Measurements from ENCODE around the gene PCCA.
A peak's percentile ranks its signal among the peaks of the same experiment; 100 is the strongest.
"Not testable (repeated sequence)": the region's sequence is repeated elsewhere in the genome, so short reads cannot be mapped to it uniquely, and the experiment has no call there.

The PCCA gene

GRCh38 chr13:100247937-100248336, 159.0 kb downstream of the PCCA start:
- DNase-seq = no peak

- DNase-seq = no peak
Observed at GRCh38 chr13:100254002-100254401, 165.1 kb downstream of the PCCA start.

DNA sequence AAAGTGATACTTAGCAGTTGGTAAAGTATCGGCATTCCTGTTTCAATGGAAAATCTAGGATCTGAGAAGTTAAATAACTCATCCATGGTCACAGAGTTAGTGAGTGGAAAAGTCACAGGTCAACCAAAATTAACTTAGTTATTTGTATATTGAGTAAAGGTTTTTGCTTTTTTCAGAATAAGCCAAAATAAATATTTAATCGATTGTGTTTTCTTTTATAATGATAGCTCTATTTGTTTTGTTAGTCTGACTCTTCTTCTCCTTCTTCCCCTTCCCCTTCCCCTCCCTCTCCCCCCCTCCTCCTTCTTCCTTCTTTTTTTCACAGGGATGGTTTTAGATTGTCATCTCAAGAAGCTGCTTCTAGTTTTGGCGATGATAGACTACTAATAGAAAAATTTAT, 173.5 kb downstream of the PCCA start:
- DNase-seq = no peak

DNA sequence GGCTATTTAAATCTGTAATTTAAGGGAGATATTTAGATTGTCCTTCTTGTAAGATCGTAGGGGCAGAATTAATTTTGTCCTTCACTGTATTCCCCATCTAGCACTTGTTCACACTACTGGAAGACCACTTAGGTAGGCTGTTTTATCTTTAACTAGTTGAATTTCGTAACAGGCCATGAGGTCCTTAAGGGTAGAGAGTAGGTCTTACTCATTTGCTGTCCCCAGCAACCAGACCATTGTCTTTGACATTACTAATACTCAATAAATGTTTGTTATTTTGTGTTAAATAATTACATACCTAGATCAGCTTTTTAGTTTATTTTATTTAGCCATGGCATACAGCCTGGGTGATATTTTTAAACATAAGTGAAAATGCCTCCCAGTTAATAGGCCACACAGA, 177.1 kb downstream of the PCCA start:
- no peak for DNase-seq

DNA sequence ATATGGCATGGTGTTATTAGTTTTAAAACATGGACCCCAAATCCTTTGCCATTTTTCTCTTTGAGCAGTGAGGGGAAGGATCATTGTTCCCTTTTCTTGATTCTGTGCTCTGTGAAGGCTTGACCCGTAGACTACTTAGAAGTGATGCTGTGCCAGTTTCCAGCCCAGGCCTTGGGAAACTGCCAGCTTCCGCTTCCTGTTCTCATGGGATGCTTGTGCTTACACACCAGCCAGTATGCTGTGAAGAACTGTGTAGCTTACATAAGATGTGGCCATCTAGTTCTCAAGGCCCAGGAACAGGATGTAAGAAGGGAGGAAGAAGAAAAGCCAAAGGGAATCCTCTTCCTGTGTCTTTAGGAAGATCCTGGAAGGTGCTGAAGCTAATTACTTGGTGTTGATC, 180.9 kb downstream of the PCCA start:
- DNase-seq = peak in 1 of 2 experiments; percentile 49

GRCh38 chr13:100273138-100273537, 184.2 kb downstream of the PCCA start:
- DNase-seq = no peak

DNA sequence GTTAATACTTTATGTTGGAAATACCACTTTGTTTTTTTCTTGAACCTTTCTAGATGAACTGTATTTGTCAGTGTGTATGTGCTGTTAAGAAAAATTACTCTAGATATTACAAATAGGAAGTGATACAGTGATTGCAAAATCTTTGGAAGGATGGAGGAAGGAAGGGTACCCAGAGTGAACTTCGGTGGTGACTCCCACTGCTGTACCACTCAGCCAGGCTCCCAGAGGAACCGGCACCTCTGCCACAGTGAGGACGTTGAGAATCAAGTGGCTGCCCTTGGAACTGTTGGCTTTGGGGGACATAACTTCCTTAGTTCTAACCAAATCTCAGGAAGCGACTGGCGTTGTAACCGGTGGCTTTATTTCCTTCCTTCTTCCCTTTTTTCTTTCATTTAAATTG, 184.7 kb downstream of the PCCA start:
- DNase-seq = no peak

- DNase-seq = no peak
Observed at GRCh38 chr13:100274942-100275506, 186.1 kb downstream of the PCCA start.

GRCh38 chr13:100275746-100276145, 186.9 kb downstream of the PCCA start:
- no peak for DNase-seq

- DNase-seq = no peak
Observed at GRCh38 chr13:100280681-100281080, 191.8 kb downstream of the PCCA start.

- DNase-seq = not testable (repeated sequence)
Observed at GRCh38 chr13:100282306-100282705, 193.4 kb downstream of the PCCA start.

DNA sequence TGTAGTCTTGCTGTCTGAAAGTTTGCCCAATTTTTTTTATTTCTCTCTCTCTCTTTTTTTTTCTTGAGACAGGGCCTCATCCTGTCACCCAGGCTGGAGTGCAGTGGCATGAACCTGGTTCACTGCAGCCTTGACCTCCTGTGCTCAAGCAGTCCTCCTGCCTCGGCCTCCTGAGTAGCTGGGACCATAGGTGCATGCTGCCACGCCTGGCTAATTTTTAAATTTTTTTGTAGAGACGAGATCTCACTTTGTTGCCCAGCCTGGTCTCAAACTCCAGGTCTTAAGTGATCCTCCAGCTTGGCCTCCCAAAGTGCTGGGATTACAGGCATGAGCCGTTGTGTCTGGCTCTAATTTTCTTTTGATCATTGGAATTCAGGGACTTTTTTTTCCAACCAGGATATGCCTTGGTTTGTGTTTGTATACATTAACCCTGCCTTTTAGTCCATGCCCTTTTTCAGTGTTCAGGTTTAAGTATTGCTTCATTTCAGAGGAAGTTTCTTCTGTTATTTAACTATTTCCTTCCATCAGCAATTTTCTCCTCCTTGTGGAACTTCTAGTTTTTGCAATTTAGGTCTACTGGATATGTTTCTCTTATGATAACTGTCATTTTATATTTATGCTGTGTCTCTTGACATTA, 201.4 kb downstream of the PCCA start:
- DNase-seq = no peak

GRCh38 chr13:100291624-100292023, 202.7 kb downstream of the PCCA start:
- DNase-seq = no peak

DNA sequence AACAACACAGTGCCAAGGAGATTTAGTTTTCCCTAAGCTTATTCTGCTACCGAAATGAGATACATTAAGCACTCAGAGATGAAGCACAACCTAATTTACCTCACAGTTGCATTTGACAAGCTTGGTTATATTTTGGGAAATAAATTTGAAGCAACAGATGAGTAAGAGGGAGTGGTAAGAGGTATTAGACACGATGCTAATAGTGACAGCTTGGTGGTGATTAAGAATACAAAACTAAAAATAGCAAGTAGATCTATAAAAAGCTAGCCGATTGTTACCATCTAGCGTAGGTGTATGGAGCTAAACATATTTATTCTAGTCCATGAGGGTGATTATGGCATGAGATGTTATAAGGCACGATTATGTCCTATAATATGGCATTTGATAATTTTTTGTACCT, 208.5 kb downstream of the PCCA start:
- DNase-seq = no peak

DNA sequence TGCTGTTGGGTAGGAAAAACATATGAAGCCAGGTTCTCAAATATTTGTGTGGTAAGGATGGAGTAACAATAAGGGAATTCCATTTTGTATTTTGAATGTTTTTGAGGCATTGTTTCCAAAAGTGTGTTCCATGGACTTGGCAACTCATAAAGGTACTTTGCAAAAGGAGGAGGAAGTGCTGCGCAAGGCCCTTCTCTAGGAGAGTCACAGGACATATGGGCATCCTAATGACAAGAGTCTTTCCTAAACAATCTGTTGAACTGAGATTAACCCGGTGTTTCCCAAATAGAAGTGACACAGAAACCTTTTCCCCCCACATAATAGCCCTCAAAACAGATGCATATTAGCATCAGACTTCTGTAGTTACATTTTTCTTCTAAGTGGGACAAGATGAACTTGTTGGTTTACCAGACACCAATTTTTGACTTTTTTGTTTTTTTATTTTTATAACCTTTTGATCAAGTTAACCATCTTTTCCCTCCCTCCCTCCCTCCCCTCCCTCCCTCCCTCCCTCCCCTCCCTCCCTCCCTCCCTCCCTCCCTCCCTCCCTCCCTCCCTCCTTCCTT, 209.3 kb downstream of the PCCA start:
- DNase-seq = no peak

GRCh38 chr13:100298691-100299090, 209.8 kb downstream of the PCCA start:
- DNase-seq = no peak

DNA sequence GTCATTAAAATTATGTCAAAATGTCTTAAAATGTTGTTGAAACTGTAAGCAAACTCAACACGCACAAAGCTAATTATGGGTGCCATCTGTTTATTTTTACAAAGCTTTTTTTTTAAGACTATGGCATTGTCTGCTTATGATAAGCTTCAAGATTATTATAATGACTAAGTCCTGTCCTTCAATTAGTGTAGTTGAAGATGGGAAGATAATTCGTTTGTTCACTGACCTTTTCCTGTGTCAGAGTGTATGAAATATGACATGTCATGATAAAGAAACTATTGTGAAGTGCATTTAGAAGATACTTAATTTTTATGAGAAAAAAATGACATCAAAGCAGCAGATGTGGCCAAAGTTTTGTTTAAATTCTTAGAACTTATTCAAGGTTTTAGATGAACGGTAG, 211.3 kb downstream of the PCCA start:
- DNase-seq = no peak

GRCh38 chr13:100300708-100301107, 211.8 kb downstream of the PCCA start:
- no peak for DNase-seq

GRCh38 chr13:100301418-100301817, 212.5 kb downstream of the PCCA start:
- DNase-seq = peak; percentile 83 to 93

- DNase-seq = no peak
Observed at GRCh38 chr13:100302391-100302790, 213.5 kb downstream of the PCCA start.

- peak in 1 of 2 experiments; percentile 67 for DNase-seq
Observed at GRCh38 chr13:100304229-100304628, 215.3 kb downstream of the PCCA start.

DNA sequence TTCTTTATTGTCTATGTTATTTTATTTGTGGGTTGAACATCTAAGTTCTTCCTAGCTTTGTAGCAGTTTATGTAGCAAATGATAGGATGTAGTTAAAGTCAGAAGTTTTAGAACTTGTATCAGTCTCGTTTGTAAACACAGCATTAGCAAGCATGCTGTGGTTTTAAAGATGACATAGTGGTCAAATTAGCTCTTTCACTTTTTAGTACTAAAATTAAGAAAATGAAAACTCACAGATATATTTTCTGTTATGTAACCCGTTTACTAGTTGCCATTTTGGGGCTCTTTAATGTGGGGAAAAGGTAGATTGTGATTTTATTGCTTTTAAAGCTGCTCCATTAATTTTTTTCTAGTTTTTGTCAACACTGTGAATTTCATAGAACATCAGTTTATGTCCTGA, 216.5 kb downstream of the PCCA start:
- no peak for DNase-seq

DNA sequence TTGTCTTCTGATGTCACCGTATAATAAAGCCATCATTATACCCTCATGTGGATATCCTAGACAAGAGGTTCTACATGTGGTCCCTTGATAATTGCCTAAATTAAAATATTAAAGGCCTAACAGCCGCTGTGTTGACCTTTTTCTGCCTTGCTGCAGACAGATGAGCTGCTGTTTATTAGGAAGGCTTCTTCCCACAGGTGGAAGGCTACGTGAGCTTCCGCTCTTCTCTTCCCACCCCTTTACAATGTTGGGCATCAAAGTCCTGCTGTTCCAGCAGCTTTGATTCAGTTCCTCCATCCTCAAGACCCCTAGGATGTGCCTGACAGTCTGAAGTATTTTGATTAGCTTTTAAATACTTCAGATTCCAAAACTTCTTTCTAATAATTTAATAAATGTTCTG, 217.1 kb downstream of the PCCA start:
- DNase-seq = peak; percentile 27 to 80

DNA sequence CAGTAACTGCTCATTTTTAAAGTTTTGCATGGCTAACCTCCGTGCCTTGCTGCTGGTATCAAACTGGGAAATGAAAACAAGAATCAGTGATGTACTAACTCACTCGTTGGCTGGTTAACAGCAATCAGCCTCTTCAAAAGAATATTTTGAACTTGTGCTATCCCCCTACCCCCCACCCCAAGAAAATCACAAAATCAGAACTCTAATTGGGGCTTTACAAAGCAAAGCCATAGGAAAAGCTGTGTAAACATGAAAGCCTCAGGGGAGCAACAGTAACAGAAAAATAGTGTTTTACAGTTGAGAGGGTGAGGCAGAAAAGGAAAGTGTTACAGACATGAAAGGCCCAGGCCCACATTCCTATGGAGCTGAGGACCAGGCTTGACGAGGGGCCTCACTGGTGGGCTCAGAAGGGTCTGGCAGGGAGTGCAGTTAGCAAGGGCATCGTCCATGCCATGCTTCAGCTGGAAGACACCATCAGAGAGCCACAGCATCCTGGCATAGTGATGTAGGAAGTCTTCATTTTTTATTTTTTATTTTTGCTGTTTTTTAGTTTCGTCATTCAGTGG, 217.6 kb downstream of the PCCA start:
- peak; percentile 32 to 74 for DNase-seq
